SK-N-SH (cell line): ENCODE results near the gene WWOX. TPM values are rescaled to one million over a fixed set of nuclear protein-coding genes. Genes with fewer than 3 reads are reported as not detected.

Source experiments
- CTCF ChIA-PET: fragments of 300-600, 350-600 bp; formaldehyde crosslinking; extraction: SDS; loops from one replicate; lab custom pipeline; 2021; lab: Yijun Ruan, JAX
- POLR2A ChIA-PET: fragments of 350-600 bp; sonication (Branson Sonifier 250); formaldehyde crosslinking; extraction: SDS; loops from one replicate; lab custom pipeline; 2020; ENCODE audit warnings: antibody characterized with exemption, inconsistent platforms; lab: Yijun Ruan, JAX
- DNase-seq: peaks from one replicate; pipeline ENCODE4 v3.0.0; 2012
- H2AFZ ChIP-seq: fragments of 200-600 bp; sonication (generic); 2 replicates; pipeline ENCODE4 v1.8.1; 2016; ENCODE audit warnings: antibody characterized with exemption, mild to moderate bottlenecking, low read depth
- H3F3A ChIP-seq: fragments of 200-600 bp; sonication (generic); replicated peaks from 2 replicates; pipeline ENCODE3; 2016; ENCODE audit warnings: antibody characterized with exemption, mild to moderate bottlenecking; ENCODE audit not compliant: insufficient read depth
- H3K27ac ChIP-seq, 2 experiments: fragments of 200-500 bp in 1 of 2; fragments of 200-600 bp in 1 of 2; sonication (Bioruptor generic) in 1 of 2; sonication (generic), shearing (Covaris generic) in 1 of 2; 2 replicates each; pipeline versions ENCODE4 v1.5.1 to v1.6.1; 2014 to 2016; ENCODE audit warnings: low read depth in 2 of 2, inconsistent platforms in 1 of 2, low read length in 1 of 2, mild to moderate bottlenecking in 1 of 2, mixed read lengths in 1 of 2
- H3K27me3 ChIP-seq: fragments of 200-600 bp; sonication (generic), shearing (Covaris generic); 2 replicates; pipeline ENCODE4 v1.6.1; 2016; ENCODE audit warnings: mixed run types; ENCODE audit not compliant: insufficient read depth
- H3K36me3 ChIP-seq, 2 experiments: fragments of 200-500 bp in 1 of 2; fragments of 200-600 bp in 1 of 2; sonication (Bioruptor generic) in 1 of 2; sonication (generic) in 1 of 2; replicated peaks in 1 of 2; 2 replicates each; pipeline versions ENCODE3 to v1.5.1; 2014 to 2016; ENCODE audit warnings: low read length in 1 of 2, mild to moderate bottlenecking in 1 of 2; ENCODE audit not compliant: insufficient read depth in 2 of 2, control insufficient read depth in 1 of 2
- H3K4me1 ChIP-seq, 2 experiments: fragments of 200-500 bp in 1 of 2; fragments of 200-600 bp in 1 of 2; sonication (Bioruptor generic) in 1 of 2; sonication (generic), shearing (Covaris generic) in 1 of 2; 2 replicates each; pipeline versions ENCODE4 v1.5.1 to v1.6.1; 2014 to 2016; ENCODE audit warnings: low read depth in 1 of 2, low read length in 1 of 2, mixed run types in 1 of 2; ENCODE audit not compliant: insufficient read depth in 2 of 2, control insufficient read depth in 1 of 2
- H3K4me2 ChIP-seq: fragments of 200-600 bp; sonication (generic), shearing (Covaris generic); 2 replicates; pipeline ENCODE4 v1.6.1; 2017; ENCODE audit warnings: mixed run types
- H3K4me3 ChIP-seq, 2 experiments: fragments of 200-500 bp in 1 of 2; fragments of 200-600 bp in 1 of 2; sonication (Bioruptor generic) in 1 of 2; sonication (generic), shearing (Covaris generic) in 1 of 2; 2 replicates each; pipeline versions ENCODE4 v1.5.1 to v1.8.1; 2014 to 2016; ENCODE audit warnings: low read depth in 2 of 2, inconsistent platforms in 1 of 2, low read length in 1 of 2, mild to moderate bottlenecking in 1 of 2, mixed read lengths in 1 of 2, moderate library complexity in 1 of 2
- H3K79me2 ChIP-seq: fragments of 200-600 bp; sonication (generic); 2 replicates; pipeline ENCODE4 v1.8.1; 2017; ENCODE audit warnings: mild to moderate bottlenecking; ENCODE audit not compliant: insufficient read depth
- H3K9ac ChIP-seq: fragments of 200-600 bp; sonication (generic); 2 replicates; pipeline ENCODE4 v1.6.1; 2017; ENCODE audit warnings: mixed run types
- H3K9me2 ChIP-seq: fragments of 200-600 bp; sonication (generic); 2 replicates; pipeline ENCODE4 v1.6.1; 2017; ENCODE audit warnings: mixed run types
- H3K9me3 ChIP-seq: fragments of 200-600 bp; sonication (generic); 2 replicates; pipeline ENCODE4 v1.6.1; 2017; ENCODE audit warnings: mixed run types, mild to moderate bottlenecking, moderate library complexity
- H4K20me1 ChIP-seq: fragments of 200-600 bp; sonication (generic); 2 replicates; pipeline ENCODE4 v1.6.1; 2017; ENCODE audit warnings: mild to moderate bottlenecking, mixed run types; ENCODE audit not compliant: insufficient read depth
- CTCF ChIP-seq: fragments of 200-600 bp; sonication (generic); IDR thresholded peaks from 2 replicates; pipeline ENCODE4 v1.6.1; 2017; ENCODE audit warnings: antibody characterized with exemption, mild to moderate bottlenecking, moderate library complexity
- ELF1 ChIP-seq: IDR thresholded peaks from 2 replicates; pipeline ENCODE4 v1.4.0; 2012
- EP300 ChIP-seq, 2 experiments: IDR thresholded peaks; 2 replicates each; pipeline versions ENCODE4 v1.4.0 to v1.6.1; 2012; ENCODE audit warnings: borderline replicate concordance in 1 of 2, low read depth in 1 of 2, low read length in 1 of 2
- FOSL2 ChIP-seq: IDR thresholded peaks from 2 replicates; pipeline ENCODE4 v1.4.0; 2012; ENCODE audit warnings: low read depth, mild to moderate bottlenecking, moderate library complexity, borderline replicate concordance
- FOXM1 ChIP-seq: IDR thresholded peaks from 2 replicates; pipeline ENCODE4 v1.4.0; 2012; ENCODE audit warnings: low read depth, mild to moderate bottlenecking
- JUND ChIP-seq: IDR thresholded peaks from 2 replicates; pipeline ENCODE4 v1.4.0; 2012
- MXI1 ChIP-seq: IDR thresholded peaks from 2 replicates; pipeline ENCODE4 v1.6.1; 2012; ENCODE audit warnings: mild to moderate bottlenecking, low read depth, low read length, improper control_type of control experiment
- NRF1 ChIP-seq: IDR thresholded peaks from 2 replicates; pipeline ENCODE4 v1.6.1; 2012; ENCODE audit warnings: low read depth, mild to moderate bottlenecking, low read length
- POLR2AphosphoS5 ChIP-seq: IDR thresholded peaks from 2 replicates; pipeline ENCODE4 v1.6.1; 2012; ENCODE audit warnings: low read depth, low read length
- REST ChIP-seq: IDR thresholded peaks from 2 replicates; pipeline ENCODE4 v1.6.1; 2012; ENCODE audit warnings: mild to moderate bottlenecking, low read depth, low read length, moderate library complexity
- SIN3A ChIP-seq: IDR thresholded peaks from 2 replicates; pipeline ENCODE4 v1.6.1; 2012; ENCODE audit warnings: low read depth, mild to moderate bottlenecking, low read length, moderate library complexity, borderline replicate concordance
- USF2 ChIP-seq: fragments of 150-350 bp; IDR thresholded peaks from 2 replicates; pipeline ENCODE4 v1.6.1; 2017; ENCODE audit warnings: antibody characterized with exemption, low read length, low read depth, borderline replicate concordance
- YY1 ChIP-seq: IDR thresholded peaks from 2 replicates; pipeline ENCODE4 v1.4.0; 2012; ENCODE audit warnings: low read depth, mild to moderate bottlenecking
- ZBTB33 ChIP-seq: IDR thresholded peaks from 2 replicates; pipeline ENCODE4 v1.4.0; 2012; ENCODE audit warnings: low read depth, borderline replicate concordance
- WGBS: methylation state at CpG from one replicate; pipeline ENCODE4 v1.1.6; 2017; ENCODE audit warnings: low lambda C conversion rate; 5-methylcytosine and 5-hydroxymethylcytosine counted together
- polyA plus RNA-seq, 3 experiments: library from polyadenylated mRNA; depleted of rRNA; stranded (reverse); fragments of >200 nt; gene quantifications; 2 replicates each; pipeline ENCODE4 v1.2.3, GENCODE V29; 2012

WWOX gene
- polyA plus RNA-seq, 1 of the 3 experiments (the other 2 are of a cell fraction): 10.8 TPM

- no peaks in the 10 kb centered on the region for H3K36me3 ChIP-seq
- no peaks in the 10 kb centered on the region for H3K9me2 ChIP-seq
- no peaks in the 10 kb centered on the region for H3K9me3 ChIP-seq
- no peaks in the 10 kb centered on the region for H3F3A ChIP-seq
- TF ChIP-seq JUND (no peak), FOXM1 (no peak), CTCF (no peak), FOSL2 (no peak)
- TF ChIP-seq, all 33 proteins: peak for 0
- Histone ChIP-seq H3K4me1 (peaks cover 5 to 12% of the 10 kb centered on the region in 2 experiments; a peak in 2 of 4 replicates), H3K4me3 (no peak overlapping the region), H3K79me2 (no peaks in the 10 kb centered on the region), H2AFZ (no peak overlapping the region), H3K9ac (no peak overlapping the region), H3K27me3 (no peaks in the 10 kb centered on the region), H4K20me1 (no peaks in the 10 kb centered on the region), H3K27ac (no peak overlapping the region), H3K4me2 (no peak overlapping the region)
- WGBS: 96% methylated on average over 4 of the region's 4 CpGs
- ChIA-PET CTCF (no interaction called here), POLR2A (no interaction called here)
- DNase-seq: no peak
These were observed 210.3 kb downstream of the WWOX start for GRCh38 chr16:78309763-78310162.

GRCh38 chr16:78310196-78310595 is 210.7 kb downstream of the WWOX start:
- Histone ChIP-seq H3K4me3 (no peak overlapping the region), H3K27me3 (no peaks in the 10 kb centered on the region), H3K9ac (no peak overlapping the region), H3K9me2 (no peaks in the 10 kb centered on the region), H2AFZ (no peak overlapping the region), H3F3A (no peaks in the 10 kb centered on the region), H4K20me1 (no peaks in the 10 kb centered on the region), H3K36me3 (no peaks in the 10 kb centered on the region), H3K27ac (no peak overlapping the region), H3K79me2 (no peaks in the 10 kb centered on the region), H3K4me2 (no peak overlapping the region), H3K9me3 (no peaks in the 10 kb centered on the region), H3K4me1 (peaks cover 5 to 12% of the 10 kb centered on the region in 2 experiments; a peak in 2 of 4 replicates)
- 81% methylated on average over 4 of the region's 5 CpGs for WGBS
- CTCF ChIA-PET: interaction anchor here (1.2 kb wide), 1 partner anchor 21 kb away, joined by 3 read pairs; no protein-coding TSS in a partner anchor
- POLR2A ChIA-PET: no interaction called here
- TF ChIP-seq ZBTB33 (no peak), POLR2AphosphoS5 (no peak), NRF1 (no peak), YY1 (no peak), CTCF (no peak), EP300 (IDR thresholded peaks at IDR 0.05; ENCODE audit: borderline replicate concordance in 1 of 2, low read depth in 1 of 2, low read length in 1 of 2) (no peak), SIN3A (no peak), ELF1 (no peak), USF2 (no peak), MXI1 (no peak), FOXM1 (no peak), REST (no peak)
- DNase-seq: no peak
